GM21786 (cell line): Measurements from ENCODE around the gene FOS.
A peak's percentile ranks its signal among the peaks of the same experiment; 100 is the strongest.
"Not testable (repeated sequence)": the region's sequence is repeated elsewhere in the genome, so short reads cannot be mapped to it uniquely, and the experiment has no call there.

Experiments used
- ATAC-seq: cut with Tn5 transposase; IDR thresholded peaks from one replicate; pipeline ENCODE4 v1.9.1; 2021; ENCODE audit not compliant: unreplicated experiment

FOS gene

DNA sequence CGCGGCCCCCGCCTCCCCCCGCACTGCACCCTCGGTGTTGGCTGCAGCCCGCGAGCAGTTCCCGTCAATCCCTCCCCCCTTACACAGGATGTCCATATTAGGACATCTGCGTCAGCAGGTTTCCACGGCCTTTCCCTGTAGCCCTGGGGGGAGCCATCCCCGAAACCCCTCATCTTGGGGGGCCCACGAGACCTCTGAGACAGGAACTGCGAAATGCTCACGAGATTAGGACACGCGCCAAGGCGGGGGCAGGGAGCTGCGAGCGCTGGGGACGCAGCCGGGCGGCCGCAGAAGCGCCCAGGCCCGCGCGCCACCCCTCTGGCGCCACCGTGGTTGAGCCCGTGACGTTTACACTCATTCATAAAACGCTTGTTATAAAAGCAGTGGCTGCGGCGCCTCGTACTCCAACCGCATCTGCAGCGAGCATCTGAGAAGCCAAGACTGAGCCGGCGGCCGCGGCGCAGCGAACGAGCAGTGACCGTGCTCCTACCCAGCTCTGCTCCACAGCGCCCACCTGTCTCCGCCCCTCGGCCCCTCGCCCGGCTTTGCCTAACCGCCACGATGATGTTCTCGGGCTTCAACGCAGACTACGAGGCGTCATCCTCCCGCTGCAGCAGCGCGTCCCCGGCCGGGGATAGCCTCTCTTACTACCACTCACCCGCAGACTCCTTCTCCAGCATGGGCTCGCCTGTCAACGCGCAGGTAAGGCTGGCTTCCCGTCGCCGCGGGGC is at the start of gene FOS:
TSS of gene FOS (plus strand) at position 407 of the 731 bp plus-strand sequence. CDS start at position 562, 155 bp downstream.
- ATAC-seq: peak; percentile 85

GRCh38 chr14:75229661-75230139 is 48.9 kb upstream of the FOS start:
- ATAC-seq: no peak

- ATAC-seq: peak; percentile 72
Observed at GRCh38 chr14:75230140-75230792, 48.4 kb upstream of the FOS start.

DNA sequence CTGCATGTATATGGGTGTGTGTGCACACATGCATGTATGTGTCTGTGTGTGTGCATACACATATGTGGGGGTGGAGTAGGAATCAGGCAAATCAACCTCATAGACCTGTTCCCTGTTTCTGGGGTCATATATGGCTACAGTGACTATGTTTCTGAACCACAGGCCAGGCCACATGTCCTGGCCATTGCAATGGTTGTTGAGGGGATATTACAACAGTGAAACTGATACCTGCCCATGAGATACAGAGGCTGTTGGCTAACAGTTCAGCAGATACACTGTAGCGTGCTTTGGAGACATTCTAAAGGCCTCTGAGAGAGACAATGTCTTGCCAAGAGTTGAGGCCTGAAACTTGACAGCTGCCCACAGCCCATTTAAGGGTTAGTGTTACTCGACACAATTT is 47.3 kb upstream of the FOS start:
- ATAC-seq: no peak

GRCh38 chr14:75232191-75232590 is 46.4 kb upstream of the FOS start:
- ATAC-seq: no peak

DNA sequence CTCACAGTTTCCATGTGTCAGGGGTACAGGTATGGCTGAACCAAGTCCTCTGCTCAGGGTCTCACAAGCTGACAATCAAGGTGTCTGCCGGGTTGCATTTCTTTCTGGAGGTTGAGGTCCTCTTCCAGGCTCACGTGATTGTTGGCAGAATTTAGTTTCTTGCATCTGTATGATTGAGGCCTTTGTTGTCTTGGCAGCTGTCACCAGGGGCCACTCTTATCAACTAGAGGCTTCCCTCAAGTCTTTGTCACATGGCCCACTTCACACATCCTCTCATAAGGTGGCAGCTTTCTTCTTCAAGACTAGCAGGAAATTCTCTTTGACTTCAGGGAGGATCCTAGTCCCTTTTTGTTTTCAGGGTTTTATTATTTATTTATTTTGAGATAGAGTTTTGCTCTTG is 46.0 kb upstream of the FOS start:
- no peak for ATAC-seq

DNA sequence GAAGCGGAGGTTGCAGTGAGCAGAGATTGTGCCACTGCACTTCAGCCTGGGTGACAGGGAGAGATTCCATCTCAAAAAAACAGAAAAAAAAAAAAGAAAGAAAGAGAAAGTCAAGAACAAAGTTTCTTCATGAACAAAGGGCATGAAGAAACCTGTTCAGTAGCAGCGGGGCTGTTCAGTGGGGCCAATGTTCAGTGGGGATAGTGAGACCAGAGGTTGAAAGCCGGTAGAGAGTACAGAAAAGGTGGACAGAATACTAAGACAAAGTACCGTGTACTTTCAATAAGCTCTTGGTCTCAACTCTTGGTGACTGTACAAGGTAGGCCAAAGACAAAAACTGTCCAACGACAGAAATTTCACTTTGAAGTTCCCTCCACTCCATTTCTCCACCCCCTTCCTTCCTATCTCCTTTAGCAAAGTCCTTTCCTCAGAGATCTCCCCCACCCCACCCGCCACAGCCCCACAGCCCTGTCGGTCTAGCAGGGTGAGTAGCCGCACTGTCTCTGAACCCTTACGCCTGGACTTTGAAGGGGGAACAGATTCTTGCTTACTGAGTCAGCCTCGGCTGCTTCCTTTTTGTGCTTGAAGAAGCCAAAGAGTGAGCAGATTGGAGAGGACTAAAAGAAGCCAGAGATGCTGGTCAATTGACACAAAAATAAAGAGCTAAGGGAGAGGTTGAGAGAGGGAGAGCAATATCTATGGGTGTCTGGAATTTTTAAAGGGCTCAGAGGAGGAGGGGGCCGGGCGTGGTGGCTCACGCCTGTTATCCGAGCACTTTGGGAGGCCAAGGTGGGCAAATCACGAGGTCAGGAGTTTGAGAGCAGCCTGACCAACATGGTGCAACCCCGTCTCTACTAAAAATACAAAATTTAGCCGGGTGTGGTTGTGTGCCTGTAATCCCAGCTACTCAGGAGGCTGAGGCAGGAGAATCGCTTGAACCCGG is 44.2 kb upstream of the FOS start:
- ATAC-seq: no peak

- not testable (repeated sequence) for ATAC-seq
Observed at GRCh38 chr14:75235198-75235597, 43.4 kb upstream of the FOS start.

- ATAC-seq: no peak
Observed at GRCh38 chr14:75236467-75236866, 42.2 kb upstream of the FOS start.

- no peak for ATAC-seq
Observed at GRCh38 chr14:75236901-75237419, 41.7 kb upstream of the FOS start.

- ATAC-seq: no peak
Observed at GRCh38 chr14:75238756-75239455, 39.7 kb upstream of the FOS start.

GRCh38 chr14:75240781-75241180 is 37.8 kb upstream of the FOS start:
- no peak for ATAC-seq

GRCh38 chr14:75242546-75243273 is 35.9 kb upstream of the FOS start:
- no peak for ATAC-seq

DNA sequence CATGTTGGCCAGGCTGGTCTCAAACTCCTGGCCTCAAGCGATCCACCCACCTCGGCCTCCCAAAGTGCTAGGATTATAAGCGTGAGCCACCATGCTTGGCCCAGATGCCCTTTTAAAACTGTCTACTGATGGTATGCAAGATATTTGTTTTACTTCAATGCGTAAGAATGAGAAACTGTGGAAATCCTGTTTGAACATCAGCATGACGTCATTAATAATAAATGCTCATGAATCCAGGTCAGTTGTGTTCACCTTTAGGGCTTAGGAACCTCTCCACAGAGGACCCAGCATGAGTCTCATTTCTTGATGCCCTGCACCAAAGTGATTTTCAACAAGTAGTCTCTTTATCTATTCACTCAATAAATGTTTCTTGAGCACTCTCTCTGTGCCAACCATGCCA is 34.5 kb upstream of the FOS start:
- no peak for ATAC-seq

DNA sequence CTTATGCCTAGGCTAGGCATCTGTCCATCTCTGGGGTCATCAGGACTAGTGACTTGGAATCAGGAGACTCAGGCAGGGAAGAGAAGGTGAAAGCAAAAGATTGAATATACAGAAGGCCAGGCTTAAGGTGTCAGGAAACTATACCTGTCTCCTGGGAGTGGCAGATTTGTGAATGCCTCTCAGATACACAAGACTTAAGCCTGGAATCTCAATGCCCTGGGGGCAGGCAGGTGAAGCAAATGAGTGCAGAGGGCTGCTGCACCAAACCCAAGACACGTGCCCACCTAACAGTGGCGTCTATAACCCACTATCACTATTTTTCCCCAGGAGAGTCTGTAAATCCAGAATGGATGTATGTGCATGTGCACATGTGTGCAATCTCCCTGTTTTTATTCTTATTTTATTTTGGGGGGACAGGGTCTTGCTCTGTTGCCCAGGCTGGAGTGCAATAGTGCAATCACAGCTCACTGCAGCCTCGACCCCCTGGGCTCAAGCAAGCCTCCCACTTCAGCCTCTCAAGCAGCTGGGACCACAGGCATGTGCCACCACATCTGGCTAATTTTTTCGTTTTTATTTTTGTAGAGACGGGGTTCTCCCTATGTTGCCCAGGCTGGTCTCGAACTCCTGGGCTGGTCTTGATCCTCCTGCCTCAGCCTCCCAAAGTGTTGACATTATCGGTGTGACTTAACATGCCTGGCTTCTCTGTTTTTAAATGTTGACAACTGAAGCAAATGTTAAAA is 31.9 kb upstream of the FOS start:
- no peak for ATAC-seq

- ATAC-seq: no peak
Observed at GRCh38 chr14:75247286-75247922, 31.2 kb upstream of the FOS start.

DNA sequence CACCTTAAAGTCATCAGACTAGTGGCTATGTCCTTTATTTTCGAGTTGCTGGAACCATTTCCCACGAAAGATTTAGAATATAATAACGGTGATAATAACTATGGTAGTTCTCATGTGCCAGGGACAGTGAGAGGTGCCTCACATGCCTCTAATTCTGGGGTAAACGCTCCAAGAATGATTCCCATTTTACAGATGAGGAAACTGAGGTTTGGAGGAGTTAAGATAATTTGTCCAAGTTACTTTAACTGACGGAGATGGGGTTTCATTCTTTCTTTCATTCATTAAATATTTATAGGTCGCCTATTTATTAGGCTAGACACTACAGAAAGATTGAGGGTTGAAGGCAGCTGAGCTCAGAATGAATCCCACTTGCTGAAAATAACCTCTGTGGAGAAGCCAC is 30.7 kb upstream of the FOS start:
- ATAC-seq: no peak

GRCh38 chr14:75249251-75249957 is 29.2 kb upstream of the FOS start:
- ATAC-seq: peak; percentile 87
